HPDE6-E6E7 (cell line): Measurements from ENCODE around the gene PCDH8.

Experiments used
- DNase-seq: peaks from one replicate; pipeline ENCODE4 v3.0.0; 2011; ENCODE audit warnings: missing footprints; ENCODE audit errors: extremely low spot score

PCDH8 gene

DNA sequence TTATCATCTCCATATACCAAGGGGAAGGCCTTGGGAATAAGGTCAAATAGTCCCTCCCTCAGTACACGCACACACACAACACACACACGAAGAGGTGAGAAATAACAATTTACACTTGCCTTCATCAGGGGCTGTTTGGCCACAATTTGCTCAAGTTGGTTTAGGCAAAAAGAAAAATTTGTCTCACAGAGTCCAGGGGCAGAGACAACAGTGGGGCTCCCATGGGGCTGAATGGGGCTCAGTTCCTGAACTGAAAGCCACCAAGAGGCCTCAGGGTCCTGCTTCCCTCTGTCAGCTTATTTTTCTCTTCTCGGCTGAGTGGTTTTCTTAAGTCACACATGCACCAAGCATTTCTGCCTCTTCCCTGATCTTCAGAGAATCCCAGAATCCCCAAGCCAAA lies 35.5 kb downstream of the PCDH8 start:
- no peak for DNase-seq

DNA sequence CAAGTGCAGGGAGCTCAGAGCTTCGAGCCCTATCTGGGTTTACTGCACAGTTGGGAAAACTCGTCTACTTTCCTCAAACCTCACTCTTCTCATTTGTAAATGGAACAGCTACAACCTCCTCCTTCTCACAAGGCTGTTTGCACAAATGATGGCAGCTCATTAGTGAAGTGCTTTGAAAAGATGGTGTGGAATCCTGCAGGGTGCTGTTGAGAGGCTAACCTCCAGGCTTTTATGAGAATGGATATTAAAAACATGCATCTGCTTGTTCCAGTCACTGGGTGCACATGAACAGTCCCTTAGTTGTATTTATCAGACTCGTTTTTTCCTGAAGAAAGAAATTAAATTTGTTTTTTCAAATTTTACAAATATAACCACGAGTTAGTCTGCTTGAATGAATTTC lies 36.6 kb downstream of the PCDH8 start:
- no peak for DNase-seq

DNA sequence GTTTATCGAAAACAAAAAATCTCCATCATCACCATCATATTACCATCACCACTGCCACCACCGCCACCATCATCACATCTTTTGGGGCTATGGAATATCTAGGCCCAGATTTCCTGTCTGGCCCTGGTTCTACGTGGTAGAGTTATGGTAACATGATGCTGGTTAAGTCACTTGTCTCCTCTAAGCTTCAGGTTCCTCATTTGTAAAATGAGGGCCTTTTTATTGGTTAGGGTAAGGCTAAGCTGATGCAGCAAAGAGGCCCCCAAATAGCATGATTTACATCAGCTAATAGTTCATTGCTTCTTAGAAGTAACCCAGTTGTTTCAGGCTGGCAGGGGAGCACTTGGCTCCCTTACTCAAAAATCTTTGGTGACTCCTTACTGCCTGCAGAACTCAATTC lies 37.9 kb downstream of the PCDH8 start:
- no peak for DNase-seq

DNA sequence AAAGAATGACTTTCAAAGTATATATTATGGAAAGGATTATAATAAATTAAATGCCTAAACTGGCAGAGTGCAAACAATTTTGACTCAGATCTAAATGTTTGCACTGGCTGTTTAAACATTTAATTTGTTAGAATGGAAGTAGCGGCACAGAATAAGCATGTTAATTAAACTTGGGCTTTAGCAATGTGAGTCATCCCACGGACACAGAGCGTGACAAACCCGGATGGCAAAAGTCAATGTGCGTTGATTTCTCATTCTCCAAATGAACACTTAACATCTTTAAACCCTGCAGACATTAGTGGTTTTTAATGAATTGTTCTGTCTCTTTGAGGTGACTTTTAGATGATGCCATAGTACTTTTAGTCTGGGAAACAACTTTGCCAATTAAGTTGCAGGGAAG lies 38.4 kb downstream of the PCDH8 start:
- no peak for DNase-seq

DNA sequence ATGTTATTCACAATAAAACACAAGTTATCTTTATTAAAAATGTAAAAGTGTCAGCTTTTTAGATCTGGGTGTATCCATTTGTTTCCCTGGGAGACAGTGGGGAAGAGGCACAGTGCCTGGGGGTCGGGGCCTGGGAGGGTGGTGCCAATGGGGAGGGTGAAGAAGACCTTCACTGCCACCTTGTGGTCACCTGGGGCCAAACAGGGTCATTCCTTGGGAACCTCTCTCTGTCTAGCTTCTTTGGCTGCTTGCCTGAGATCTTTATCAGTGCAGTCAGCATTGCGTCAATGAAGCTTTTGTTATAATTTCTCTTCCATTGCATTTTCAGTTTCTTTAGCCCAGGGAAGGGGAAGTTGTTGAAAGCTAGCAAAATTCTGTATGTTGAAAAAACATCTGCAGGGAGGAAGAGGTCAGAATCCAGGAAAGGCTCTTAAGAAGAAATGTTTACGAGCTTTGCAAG lies 39.1 kb downstream of the PCDH8 start:
- DNase-seq, result peak; percentile 22

DNA sequence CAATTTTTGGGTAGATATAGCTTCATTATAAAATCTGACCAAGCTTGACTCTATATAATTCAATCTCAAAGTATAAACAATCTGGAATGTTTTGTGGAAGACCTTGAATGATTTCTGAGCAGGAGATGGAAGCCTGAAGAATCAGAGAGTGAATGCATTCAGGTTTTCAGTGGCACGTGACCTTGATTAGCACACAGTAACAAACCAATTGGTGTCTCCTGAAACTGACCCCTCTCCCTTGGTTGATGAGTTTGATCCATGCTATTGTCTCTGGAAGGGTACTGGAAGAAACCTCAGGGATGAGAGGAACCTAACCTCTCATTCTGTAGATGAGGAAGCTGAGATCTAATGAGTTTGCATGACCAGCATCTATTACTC lies 39.6 kb downstream of the PCDH8 start:
- no peak for DNase-seq

DNA sequence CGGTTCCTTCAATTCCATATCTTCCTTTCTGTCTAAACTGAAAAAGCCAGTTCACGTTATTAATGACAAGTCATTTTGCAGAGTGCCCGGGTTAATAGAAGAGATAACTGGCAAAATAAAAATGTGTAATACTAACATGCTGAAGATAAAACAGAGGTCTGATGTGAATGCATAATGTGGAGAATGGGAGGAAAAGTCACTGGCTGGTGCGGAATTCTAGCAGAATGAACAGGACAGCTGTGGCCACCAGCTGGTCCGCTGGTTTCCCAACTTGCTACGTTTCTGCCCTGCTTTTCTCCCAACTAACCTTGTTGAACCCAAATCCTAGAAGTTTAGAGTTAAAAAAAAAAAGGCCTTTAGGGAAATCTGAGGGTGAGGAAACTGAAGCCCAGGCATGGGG lies 42.4 kb downstream of the PCDH8 start:
- no peak for DNase-seq

DNA sequence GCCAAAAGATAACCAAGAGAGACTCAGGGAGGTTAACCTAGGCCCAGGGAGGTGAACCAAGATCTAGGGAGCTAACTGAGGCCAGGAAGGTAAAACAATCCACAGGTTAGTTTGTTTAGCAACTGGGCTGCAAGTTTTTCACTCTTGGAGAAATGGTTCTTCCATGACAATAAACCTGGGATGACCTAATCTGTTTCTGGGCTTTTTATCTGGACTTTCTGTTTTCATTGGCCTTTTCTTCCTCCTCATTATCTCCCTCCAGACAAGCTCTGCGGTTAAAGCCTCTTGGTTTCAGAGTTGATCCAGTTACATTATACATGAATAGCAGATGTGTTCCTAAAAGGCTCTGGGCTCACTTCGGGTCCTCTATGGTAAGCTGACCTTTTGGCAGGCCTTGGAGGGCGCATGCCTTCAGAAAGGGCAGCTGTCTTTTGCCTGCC lies 44.2 kb downstream of the PCDH8 start:
- no peak for DNase-seq

DNA sequence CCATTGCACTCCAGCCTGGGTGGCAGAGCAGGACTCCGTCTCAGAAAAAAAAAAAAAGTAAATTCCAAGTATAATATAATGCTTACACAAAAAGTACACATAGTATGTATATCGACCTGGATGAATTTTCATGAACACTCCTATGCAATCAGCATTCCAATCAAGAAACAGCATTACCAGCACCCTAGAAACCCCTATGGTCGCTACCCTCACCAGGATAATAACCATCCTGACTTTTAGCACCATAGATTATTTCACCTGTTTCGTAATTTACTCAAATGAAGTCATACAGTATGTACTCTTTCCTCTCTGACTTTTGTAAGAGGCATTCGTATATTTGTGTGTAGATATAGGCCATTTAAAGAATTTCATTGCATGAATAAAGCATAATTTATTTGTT lies 47.6 kb downstream of the PCDH8 start:
- no peak for DNase-seq

DNA sequence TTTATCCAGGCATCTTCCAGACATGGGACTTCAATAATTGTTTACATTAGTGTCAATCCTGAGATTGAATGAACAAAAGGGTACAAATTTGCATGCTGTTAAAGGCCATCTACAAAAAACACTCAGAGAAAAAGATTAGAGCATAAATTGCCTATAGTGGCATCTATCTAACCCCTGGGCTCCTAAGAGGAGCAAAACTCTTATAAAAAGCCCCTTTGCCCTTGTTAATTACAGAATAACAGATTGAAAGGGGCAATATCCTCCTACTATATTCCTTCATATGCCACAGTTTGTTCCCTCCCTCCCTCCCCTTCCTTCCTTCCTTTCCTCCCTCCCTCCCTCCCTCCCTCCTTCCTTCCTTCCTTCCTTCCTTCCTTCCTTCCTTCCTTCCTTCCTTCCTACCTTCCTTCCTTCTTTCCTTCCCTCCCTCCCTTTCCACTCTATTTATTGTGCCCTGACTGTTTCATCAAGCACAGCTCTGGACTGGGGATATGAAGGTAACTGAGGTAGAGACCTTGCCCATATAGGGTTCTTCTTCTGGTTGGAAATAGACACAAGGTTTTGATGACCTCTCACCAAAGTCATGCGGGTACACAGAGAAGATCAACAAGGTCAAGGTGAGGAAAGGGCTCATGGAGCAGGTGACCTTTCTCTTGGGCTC lies 49.5 kb downstream of the PCDH8 start:
- DNase-seq, result no peak

DNA sequence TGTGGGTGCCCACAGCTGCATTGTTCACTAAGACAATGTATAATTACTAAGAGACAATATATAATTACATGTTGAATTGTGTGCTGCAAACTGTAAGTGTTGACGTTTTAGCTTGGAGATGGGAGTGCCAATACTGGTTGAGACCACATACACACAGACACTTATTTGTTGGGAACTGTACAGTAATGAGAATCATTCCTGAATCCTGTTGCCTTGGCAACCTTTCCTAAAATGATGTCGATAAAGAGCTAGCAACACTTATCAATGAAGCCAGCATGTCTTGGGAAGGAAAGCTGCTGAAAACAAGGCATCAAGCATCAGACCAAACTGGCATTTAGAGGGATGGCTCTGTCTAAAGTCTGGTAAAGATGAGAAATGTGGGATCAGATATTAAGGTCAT lies 51.3 kb downstream of the PCDH8 start:
- no peak for DNase-seq

DNA sequence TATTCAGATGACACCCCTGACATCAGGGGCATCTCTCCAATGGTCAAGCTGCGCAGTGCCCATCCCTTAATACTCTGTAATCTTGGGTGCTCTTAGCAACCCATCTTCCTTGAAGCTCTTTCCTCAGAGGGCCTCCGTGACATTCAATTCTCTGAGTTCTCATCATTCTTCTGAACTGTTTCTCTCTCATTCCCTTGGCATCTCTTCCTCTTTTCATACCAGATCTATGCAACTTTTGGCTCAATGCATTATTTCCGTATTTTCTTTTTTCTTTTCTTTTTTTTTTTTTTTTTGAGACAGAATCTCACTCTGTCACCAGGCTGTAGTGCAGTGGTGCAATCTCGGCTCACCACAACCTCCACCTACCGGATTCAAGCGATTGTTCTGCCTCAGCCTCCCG lies 53.9 kb downstream of the PCDH8 start:
- no peak for DNase-seq

DNA sequence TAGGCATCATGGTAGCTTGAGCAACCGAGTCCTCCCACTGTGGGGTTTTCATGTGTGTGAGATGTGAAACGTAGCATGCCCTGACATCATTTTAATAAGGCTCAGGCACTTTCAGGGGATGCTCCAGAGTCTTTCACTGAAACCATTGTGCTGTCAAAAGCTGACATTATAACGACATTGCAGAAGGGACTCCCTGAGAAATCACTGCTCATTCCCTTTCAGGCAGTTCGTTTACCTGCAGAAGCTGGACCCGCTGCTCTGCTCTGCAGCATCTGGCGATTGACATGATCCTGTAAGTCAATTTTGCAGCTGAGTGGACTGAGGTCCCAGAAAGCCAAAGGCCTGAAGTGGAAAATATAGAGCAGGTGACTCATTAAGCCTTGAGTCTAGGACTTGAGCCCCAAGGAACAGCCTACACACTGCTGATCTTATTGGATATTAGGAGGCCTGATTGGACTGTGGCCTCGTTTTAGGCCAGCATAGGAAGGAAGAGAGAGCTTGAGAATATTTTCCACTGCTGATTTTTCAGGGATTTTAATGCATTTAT lies 54.9 kb downstream of the PCDH8 start:
- no peak for DNase-seq
